ENCODE results near the gene TMEM191C.
"Not testable (repeated sequence)": the region's sequence is repeated elsewhere in the genome, so short reads cannot be mapped to it uniquely, and the experiment has no call there.

The TMEM191C gene

DNA sequence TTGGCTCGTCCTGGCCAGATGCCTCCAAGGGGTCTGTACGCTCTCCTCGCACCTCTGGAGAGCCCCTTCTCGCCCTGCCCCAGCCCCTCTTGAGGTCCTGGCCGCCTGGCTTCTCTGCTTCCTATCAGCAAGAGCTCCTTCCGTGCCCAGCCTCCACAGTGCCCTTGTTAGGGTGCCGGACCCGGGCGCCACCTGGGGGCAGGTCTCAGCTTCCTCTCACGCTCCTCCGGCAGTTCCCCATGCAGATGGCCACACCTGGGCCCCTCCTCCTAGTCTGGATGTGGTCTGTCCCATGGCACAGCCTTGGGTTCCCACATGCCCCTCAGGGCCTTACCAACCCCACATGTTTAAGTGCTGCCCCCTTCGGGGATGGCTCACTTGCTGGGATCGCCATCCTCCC, 6.5 kb downstream of the TMEM191C start:
- DNase-seq (ENCODE audit: low spot score): not testable (repeated sequence)

DNA sequence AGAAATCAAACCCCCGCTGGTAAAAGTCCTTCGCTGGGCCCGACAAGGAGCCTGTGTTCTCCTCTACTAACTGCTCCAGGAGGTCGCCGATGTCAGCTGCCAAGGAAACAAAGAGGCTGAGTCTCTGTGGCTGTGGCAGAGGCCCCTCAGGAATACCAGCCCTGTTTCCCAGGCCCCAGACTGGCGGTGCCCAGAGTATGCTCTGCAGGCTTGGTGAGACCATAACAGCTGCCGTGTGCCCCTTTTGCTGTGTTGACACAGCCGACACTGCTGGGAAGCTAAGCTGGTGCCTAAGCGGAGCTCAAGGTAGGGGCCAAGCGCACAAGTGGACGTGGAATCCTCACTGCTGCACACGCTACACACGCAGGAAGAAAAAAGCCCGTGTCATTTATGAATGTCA, 16.9 kb downstream of the TMEM191C start:
- DNase-seq (ENCODE audit: low spot score): not testable (repeated sequence)

DNA sequence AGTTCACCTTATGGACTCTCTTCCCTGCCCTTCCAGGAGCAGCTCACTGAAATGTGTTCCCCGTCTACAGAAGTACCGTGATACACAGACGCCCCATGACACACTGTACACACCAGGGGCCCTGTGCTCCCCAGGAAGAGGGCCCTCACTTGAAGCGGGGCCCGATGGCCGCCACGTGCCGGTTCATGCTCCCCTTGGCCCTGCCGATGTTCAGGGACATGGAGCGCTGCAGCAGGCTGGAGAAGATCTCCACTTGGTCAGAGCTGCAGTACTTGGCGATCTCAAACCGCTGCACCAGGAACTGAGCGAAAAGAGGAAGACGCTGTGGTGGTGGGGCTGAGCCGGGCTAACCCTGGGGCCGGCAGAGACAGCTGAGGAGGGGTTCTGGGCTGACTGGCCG, 20.5 kb downstream of the TMEM191C start:
- DNase-seq (ENCODE audit: low spot score): not testable (repeated sequence)

GRCh38 chr22:21489149-21489680, 22.0 kb downstream of the TMEM191C start:
- DNase-seq (ENCODE audit: low spot score): not testable (repeated sequence)

DNA sequence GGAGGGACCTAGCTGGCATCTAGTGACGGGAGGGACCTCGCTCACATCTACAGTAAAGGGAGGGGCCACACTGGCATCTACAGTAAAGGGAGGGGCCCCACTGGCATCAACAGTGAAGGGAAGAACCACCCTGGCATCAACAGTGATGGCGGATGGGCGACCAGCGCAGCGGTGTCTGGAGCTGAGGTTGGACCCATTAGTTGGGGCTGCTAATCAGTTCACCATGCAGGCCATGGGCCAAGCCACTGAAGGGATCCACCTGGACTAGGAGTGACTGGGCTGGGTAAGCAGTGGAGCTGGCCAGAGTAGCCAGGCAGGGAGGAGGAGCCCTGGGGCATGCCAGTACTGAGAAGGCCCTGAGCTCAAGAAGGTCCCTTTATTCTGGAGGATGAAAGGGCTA, 23.4 kb downstream of the TMEM191C start:
- DNase-seq (ENCODE audit: low spot score): not testable (repeated sequence)

DNA sequence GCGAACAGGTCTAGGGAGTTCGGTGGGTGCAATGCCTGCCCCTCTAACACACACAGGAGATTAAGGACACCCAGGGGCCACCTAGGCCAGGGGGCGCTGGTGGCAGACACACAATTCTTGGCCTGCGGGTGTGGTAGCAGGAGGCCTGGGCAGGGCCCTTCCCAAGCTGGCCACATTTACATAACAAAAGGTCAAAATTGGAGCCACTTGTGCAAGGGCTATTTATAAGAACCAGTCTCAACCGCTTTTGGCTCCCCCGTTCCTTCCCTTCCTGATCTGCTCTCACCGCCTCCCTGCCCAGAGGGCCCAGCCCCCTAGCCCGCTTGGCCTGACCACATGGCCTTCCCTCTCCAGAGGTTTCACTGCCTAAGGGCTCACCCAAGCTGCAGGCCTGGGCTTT, 25.1 kb downstream of the TMEM191C start:
- not testable (repeated sequence) for DNase-seq (ENCODE audit: low spot score)

GRCh38 chr22:21493789-21494782, 26.9 kb downstream of the TMEM191C start:
- DNase-seq (ENCODE audit: low spot score): not testable (repeated sequence)

- not testable (repeated sequence) for DNase-seq (ENCODE audit: low spot score)
These were observed 30.8 kb downstream of the TMEM191C start for GRCh38 chr22:21497984-21498383.

- not testable (repeated sequence) for DNase-seq (ENCODE audit: low spot score)
These were observed 31.3 kb downstream of the TMEM191C start for GRCh38 chr22:21498489-21498888.

GRCh38 chr22:21499623-21500506, 32.7 kb downstream of the TMEM191C start:
- not testable (repeated sequence) for DNase-seq (ENCODE audit: low spot score)

GRCh38 chr22:21510397-21510796, 43.2 kb downstream of the TMEM191C start:
- DNase-seq (ENCODE audit: low spot score): not testable (repeated sequence)

- DNase-seq (ENCODE audit: low spot score): not testable (repeated sequence)
These were observed 44.8 kb downstream of the TMEM191C start for GRCh38 chr22:21512022-21512421.

GRCh38 chr22:21514117-21514516, 46.9 kb downstream of the TMEM191C start:
- not testable (repeated sequence) for DNase-seq (ENCODE audit: low spot score)

DNA sequence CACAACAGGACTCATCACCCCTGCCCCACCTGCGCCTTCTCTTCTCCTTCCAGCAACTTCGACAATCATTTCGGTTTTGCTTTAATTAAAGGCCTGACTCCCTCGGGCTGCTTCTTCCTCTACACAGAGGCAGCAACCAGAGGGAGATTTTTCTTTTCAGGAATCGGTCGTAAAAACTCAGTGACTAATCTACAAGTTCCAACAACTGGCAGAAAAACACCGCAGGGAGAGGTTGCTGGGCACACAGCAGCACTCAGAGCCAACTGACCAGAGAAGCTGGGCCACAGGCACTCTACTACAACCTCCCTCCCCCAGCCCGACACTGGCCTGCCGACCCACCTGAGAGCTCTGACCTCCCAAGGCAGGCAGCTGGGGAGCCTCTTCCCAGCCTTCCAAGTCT, 48.0 kb downstream of the TMEM191C start:
- not testable (repeated sequence) for DNase-seq (ENCODE audit: low spot score)

- DNase-seq (ENCODE audit: low spot score): not testable (repeated sequence)
These were observed 49.3 kb downstream of the TMEM191C start for GRCh38 chr22:21516522-21516921.

GRCh38 chr22:21516970-21517764, 50.0 kb downstream of the TMEM191C start:
- DNase-seq (ENCODE audit: low spot score): not testable (repeated sequence)

Data from AG08395 (cell line).